HG02840 (cell line): ENCODE measurements around the gene KLF7.

ENCODE experiments used
- ATAC-seq: cut with Tn5 transposase; IDR thresholded peaks from one replicate; pipeline ENCODE4 v1.9.1; 2021; ENCODE audit warnings: mild to moderate bottlenecking, moderate library complexity, moderate number of reproducible peaks; ENCODE audit not compliant: unreplicated experiment, low FRiP score

The KLF7 gene

DNA sequence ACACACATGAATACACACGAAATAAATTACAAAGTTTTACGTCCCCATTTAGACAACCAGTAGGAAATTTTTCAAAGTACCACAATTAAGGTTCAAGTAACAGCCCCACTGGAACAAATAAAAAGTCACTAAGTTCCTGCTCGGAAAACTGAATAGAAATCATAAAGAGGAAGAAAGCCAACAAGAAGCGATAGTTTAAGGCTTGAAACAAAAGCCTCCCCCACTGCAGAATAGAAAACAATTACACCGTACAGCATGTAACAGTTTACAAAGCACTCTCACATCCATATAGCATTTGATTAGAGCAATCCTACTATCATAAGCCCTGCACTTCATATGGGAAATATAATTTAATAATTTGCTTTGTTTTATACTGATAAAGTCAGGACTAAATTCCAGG is 15.5 kb downstream of the KLF7 start:
- ATAC-seq: no peak

DNA sequence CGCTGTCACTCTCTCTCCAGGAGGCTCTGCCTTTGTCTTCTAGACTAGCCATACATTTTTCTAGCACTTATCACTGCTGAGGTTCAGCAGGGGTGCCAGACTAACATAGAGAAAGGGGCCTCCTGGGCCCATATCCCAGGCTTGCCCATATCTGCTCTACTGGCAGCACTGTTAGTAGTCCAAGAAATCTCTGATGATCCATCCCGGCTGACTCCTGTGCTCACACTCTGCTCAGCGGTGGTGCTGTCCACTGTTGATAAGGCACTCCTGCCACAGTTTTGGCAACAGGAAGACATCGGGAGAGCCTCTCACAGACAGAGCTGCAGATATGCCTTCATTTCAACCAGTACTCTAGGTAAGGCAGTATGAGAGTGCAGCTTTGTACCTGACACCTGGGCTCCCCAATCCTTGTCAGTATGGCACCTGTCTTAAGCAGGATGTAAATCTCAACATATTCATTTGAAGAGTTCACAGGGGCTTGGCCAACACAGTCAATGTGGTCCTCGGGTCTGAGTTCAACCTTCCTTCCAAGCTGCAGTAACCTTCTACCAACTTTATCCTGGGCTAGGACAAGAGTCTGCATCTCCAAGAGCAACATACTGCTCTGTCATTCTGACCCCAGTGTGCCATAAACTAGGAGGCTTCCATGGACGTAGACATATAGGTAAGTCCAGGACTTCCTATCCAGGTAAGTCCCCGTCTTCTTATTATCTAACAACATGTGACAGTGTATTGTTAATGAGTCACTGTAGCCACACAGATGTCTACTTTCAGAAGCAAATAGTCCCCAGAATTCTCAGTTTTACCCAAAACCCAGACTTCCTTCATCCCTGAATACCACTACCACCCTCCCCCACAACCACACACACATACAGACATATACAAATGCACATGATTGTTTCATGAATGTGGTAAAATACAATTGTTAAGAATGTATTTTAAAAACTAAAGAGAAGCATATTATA is 16.2 kb downstream of the KLF7 start:
- ATAC-seq: no peak

DNA sequence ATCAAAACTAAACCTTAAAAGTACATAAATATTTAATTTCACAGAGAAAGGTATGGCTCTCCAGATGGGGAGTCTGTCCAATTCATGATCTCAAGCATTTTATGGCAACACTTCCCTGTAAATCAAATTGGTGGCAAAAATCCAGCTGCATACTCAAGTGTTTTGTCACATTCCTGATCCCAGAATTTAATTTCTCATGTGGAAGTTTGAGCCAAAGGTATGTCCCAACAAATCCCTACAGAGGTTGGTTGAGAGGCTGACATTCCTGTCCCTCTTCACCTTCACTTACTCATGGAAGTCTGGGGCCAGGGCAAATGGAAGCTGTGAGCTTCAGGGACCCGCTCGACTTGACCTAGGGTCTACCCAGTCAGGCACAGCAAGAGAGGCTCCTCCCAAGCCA is 17.7 kb downstream of the KLF7 start:
- ATAC-seq: no peak

DNA sequence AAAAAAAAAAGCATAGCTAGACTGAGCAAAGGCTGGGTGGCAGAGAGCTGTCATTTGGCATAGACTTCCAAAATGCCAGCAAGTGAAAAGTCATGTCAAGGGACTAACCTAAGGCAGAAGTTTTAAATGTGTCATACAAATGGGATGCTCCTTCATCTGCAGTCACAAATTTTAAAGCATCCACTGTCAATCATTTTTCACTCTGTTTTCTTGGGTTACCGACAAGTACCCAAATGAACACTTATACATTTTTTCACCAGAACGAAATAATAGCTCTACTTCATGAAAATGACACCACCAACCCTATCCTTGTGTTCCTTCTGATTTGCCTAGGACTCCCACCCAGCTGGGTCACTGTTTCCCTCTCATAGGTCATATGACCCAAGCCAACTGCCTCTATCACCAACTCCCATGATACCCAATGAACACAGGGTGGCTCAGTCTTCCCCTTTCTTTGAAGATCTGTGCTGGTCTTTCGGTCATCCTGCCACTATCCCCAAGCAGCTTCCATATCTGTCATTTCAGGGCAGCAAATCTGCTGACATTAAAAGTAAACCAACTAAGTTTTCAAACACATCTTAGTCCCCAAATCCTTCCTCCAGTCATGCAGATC is 21.5 kb downstream of the KLF7 start:
- ATAC-seq: no peak

DNA sequence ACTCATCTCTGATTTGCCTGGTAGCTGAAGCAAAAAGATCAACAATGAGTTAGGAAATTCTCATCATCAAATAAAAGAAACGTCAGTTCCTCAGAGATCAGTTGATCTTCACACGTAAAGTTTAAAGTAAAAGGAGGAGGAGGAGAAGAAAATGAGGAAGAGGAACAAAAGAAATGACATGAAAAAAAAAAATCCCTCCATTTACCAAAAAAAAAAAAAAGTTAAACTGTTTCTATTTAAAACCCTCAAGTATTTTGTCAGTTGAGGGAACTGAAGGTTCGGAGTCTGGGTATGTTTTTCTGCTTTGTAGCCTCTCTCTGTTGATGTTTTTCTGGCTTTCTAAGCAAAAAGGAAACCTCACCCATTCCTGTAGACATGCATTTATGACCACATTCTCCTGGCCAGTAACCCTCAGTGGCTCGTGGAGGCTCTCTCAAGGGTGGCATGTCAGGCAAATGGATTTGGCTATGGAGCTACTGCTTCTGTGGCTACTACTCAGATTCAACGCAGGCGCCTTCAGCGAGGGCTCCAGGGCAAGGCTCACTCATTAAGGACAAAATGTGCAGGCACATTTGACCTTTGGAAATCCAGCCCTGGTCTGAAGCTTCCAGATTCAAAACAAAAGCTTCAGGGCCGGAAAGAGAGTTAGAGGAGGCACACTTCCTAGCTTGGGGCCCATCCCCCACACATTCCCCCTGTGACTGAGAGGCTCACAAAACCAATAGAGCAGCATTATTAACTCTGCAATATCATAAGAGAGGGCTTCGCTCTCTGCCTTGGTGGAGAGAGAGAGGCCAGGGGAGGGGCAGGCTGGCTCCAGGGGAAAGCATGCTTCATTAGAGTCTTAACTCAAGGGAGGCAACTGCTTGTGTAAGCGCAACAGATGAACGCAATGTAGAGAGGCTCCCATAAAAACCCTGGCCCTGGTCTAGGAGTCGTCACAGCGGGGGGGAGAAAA is 22.3 kb downstream of the KLF7 start:
- no peak for ATAC-seq

DNA sequence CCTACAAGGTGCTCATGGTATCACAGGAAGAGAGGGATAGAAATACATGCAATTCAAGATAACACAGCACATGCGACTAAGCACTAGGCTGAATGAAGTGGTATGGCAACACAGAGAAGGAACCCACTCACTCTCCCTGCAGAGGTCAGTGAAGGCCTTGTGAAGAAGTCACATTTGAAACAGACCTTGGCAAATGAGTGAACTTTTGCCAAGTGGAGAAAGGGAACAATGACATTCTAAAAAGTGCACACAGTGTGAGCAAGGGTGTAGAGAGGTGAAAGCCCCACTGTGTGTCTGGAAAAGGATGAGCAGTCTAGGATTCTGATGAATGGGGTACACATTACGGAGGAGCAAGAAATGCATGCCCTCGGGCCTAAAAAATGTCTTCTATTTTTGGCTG is 23.3 kb downstream of the KLF7 start:
- no peak for ATAC-seq

DNA sequence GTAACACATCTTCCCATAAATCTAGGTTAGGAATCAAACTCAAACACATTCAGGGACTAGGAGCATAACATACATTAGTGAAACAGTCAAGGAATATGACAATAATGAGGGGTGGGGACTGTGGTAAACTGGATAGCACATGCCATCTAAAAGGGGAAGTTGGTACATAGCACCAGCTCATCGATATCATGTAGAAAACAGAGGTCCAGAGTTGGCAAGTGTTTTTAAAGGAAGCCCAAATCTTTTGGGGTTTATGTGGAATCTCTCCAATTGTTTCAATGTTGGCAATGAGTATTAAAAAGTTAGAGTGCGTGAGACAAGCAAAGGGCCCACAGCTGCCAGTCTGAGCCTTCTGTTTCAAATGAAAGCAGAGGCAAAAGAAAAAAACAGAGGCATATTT is 24.4 kb downstream of the KLF7 start:
- ATAC-seq: no peak

DNA sequence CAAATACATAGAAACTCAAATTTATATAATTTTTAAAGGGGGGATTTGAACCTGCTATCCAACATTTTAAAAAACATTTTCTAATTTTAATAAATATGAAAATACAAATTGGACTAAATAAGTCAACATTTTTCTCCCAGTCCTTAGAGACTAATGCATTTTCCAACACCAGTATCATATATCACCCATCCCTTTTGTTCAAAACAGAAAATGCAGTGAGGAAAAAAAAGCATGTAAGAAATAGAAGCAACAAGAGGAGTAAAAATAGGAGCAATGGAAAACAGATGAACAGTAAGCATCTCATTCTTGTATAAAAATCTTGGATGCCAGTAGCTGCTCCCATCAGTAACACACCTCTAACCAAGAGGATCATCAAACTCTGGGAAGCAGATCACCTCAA is 25.5 kb downstream of the KLF7 start:
- no peak for ATAC-seq

DNA sequence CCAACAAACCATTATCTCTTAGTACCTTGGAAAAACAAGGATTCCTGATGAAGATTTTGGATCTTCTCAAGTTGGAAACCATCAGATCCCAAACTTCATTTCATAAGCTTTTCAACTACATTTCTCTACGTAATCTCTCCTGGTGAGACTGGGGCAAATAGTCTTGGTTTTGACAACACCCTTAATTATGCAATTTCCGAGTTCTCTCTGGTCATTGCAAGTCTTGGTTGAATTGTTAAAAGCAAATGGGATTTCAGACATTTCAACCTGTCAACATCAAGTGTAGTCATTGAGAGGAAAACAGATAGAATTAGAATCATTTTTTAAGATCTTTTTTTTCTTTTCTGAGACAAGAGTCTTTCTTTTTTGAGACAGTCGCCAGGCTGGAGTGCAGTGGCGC is 26.2 kb downstream of the KLF7 start:
- ATAC-seq: no peak

DNA sequence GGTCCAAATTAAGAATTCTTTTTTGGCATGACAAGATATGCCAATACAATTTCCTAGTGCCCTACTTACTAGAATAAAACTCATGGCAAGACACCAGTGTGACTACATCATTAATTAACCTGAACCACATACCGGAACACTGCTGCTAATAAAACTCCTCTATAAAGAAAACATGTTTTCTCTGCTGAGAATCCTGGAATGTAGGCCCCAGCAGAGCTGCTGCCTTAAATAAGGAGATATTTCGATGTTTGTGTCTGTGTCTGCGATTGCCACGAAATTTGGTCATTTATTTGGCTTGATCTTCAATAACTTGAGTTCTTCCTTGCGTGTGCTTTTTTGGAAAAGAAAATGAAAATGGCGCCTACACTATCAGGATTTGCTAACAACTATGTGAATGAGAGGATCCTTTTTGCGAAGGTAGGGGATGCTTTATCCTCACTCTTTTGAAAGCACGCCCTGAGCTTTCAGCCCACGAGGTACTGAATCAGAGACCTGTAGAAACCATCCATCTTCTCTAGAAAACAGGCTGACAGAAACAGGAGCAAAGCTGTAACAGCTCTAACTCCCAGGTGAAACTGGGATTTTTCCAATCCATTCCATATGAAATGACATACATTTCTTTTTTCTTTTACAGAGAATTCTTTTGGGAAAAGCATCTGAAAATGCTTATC is 27.0 kb downstream of the KLF7 start:
- no peak for ATAC-seq

DNA sequence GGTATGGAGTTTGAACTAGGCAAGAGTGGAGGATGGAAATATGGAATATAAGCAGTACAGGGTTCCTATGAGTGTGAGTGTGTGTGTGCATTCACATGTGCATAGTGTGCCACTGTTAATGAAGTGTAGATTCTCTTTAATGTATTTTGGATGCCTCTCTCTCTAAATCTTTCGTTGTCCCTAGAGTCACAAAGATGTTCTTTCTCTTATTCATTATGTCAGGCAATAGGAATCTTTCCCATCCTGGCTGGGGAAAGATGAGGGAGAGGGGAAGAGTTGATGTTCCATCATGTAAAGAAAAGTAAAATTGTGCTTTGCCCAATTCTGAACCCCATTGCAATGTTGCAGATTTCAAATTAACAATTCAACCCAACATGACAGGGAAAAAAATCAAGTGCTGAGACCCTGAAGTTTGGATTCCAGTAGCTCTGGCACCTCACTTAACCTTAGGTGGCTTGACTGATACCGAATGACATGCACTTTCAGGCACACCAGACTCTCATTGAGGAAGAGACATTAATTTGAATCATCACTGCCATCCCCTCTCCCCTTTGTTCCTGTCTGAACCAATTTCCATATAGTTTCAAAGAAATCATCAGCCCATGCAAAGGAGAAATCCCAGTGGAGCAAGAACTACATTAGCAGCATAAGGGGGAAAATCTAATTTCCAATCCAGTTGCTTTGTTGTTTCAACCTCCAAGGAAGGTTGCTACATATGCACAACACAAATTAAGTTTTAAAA is 28.0 kb downstream of the KLF7 start:
- no peak for ATAC-seq

DNA sequence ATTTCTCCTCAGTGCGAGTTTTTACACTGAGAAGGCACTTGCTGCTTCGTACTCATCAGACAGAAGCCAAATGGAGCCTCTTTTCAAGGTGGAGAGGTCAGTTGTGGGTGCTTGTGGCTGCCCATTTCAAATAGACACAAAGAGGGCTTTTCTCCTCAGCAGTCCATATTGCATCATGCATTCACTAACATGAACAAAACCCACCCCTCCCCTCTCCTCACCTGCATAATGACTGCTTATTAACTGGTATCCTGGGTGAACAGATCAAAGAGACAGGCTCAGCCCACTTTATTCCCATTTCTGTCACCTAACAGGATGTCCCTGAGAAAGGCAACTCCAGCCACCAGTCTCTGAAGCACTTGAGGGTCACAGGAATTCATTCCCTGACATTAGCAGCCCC is 28.9 kb downstream of the KLF7 start:
- ATAC-seq: no peak

DNA sequence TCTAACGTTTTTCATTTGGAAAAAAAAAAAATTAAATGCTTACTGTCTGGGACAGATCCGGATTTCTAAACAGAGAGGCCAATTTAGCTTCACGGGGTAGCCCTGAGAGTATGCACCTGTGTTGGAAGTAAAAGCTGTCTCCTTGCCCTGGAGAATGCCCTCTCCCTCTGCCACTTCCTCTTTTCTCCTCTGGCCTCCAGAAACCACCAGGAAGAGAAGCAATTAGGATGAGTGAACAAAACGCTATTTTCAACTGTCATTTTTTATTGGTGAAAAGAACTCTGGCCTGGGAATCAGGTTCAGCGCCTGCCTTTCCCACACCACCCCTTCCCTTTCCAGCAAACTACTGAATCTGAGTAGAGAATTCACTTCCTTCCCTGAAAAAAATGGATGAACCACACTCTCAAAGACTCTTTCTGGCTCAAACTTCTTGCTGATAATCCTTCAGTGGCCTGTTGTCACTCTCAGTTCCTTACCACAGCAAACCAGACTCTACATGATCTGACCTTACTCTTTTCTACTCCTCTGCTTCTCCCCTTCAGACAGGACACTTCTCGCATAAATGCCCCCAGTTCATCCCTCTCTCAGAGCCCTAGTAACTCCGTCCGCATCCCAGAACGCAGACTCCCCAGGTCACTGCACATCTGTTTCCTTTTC is 29.8 kb downstream of the KLF7 start:
- no peak for ATAC-seq

DNA sequence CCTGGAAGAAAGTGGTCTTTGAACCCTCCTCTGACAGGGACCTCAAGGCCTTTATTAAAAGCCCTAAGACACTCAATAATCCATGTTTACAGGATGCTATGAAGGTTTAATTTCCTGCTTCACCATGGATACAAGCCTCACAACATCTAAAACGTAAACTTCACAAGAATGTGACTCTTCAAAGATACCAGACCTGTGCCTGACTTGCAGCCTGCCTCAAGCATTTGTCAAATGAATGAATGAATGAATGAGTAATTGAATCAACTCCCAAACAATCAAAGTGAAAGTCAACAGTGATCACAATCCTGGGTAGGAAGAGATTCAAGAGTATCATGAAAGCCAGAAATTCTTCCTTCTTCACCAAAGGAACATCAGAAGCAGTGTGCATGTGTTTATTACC is 30.4 kb downstream of the KLF7 start:
- ATAC-seq: no peak

DNA sequence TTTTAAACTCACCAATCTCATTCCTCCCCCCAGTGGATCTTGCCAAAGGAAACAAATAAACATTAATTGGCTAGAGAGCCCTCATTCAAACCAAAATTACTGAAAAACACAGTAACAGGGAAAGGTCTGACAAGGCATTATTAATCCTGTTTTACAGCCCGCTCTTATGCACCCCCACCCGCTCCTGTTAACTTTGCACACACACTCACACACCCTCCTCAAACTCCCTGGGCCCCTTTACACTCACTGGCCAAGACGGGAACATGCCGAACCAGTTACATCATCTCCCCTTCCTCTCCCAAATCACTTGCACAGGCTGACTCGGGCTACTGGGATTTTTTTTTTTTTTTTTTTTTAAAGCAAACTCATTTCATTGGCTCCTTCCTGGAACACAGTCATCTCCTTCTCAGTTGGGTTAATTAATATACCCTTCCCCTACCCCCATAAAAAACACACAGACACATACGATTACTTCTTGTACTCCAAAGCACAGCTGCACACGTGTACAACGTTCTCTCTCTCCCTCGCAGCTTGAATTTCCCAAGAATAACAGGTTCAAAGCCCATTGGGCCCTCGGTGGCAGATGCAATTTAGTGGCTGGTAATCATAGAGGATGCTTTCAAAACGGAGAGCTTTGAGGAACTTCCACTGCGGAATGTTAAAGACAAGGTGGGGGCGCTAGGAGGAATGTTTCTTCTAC is 31.8 kb downstream of the KLF7 start:
- no peak for ATAC-seq

DNA sequence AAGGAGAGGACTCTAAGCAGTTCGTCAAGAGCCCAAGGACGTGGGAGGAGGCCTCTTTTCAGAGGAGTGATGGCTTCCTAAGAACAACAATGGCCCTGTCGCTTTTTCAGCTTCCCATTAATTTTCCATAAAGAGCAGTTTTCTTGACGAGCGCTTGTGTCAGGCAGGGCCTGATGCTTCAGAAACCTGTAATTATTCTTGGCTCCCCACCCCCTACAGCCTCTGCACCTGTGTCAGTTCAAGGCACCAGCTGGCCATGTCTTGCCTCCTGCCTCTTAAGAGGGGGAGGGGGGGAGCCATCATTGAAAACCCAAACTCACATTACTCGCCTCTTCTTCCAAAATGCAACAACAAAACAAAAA is 32.3 kb downstream of the KLF7 start:
- no peak for ATAC-seq

DNA sequence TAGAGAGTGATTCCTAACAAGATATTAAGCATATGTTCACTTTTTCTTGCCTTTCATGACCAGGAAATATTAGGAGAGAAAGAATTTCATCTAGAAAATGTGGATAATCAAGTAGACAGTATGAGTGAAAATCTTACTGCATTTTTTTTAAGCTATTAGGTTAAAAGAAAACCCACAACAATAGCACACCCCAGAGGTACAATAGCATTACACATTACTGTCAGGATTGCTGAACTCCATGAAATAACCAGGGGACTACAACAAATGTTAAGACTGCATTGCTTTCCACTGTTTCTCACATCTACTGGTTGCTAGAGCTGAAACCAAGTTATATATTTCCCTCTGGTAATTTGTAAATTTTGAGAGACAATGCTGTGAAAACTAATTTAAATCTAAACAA is 33.7 kb downstream of the KLF7 start:
- ATAC-seq: no peak

DNA sequence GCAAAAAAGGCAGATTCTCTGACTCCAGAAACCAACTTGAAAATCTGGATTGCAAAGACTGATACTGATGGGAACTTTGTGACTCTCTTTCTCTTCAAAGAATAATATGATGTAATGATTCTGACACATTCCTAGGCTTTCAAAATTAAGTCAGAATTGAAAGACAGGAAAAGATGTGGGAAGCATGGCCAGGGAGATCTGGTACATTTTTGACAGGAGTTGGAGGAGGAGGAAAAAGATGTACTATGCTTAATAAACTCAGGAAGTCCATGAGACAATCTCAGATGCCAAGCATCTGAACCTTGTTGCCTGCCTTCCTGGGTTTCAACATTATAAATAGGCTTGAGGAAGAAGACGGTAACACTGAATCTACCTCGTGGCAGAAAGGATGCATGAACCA is 34.2 kb downstream of the KLF7 start:
- no peak for ATAC-seq
